Posterior cingulate gyrus (tissue), 11 donors: ENCODE results near the gene SCN2A.

Source experiments
- DNase-seq, 10 donors: peaks; one replicate each; pipeline versions ENCODE4 v3.0.0 to v3.0.0-alpha.2; 2020 to 2021; ENCODE audit warnings: mixed read lengths in 3 of 10
- intact Hi-C: fragments of 100-400 bp; cut with DNase I; formaldehyde crosslinking; loops from one replicate; pipeline ENCODE4 v1.15.1; 2023

The SCN2A gene

GRCh38 chr2:165407466-165407865 is 168.3 kb downstream of the SCN2A start:
- no peak for DNase-seq
- intact Hi-C loops: loop anchor here (10.0 kb wide), 2 partner anchors 57 to 147 kb away; partner anchors contain the start of gene CSRNP3

- intact Hi-C loops: loop anchor here (10.0 kb wide), 2 partner anchors 57 to 147 kb away; partner anchors contain the start of gene CSRNP3
- DNase-seq: no peak
These were observed 169.0 kb downstream of the SCN2A start for GRCh38 chr2:165408186-165408585.

GRCh38 chr2:165410276-165410675 is 171.1 kb downstream of the SCN2A start:
- no peak for DNase-seq
- intact Hi-C loops: no loop called here

GRCh38 chr2:165414187-165414586 is 175.0 kb downstream of the SCN2A start:
- intact Hi-C loops: no loop called here
- no peak for DNase-seq

- intact Hi-C loops: no loop called here
- DNase-seq: no peak
These were observed 177.8 kb downstream of the SCN2A start for GRCh38 chr2:165417009-165417408.

- intact Hi-C loops: no loop called here
- no peak for DNase-seq
These were observed 181.0 kb downstream of the SCN2A start for GRCh38 chr2:165420231-165420630.

GRCh38 chr2:165423081-165423480 is 183.9 kb downstream of the SCN2A start:
- intact Hi-C loops: no loop called here
- DNase-seq: no peak

- no peak for DNase-seq
- intact Hi-C loops: no loop called here
These were observed 186.3 kb downstream of the SCN2A start for GRCh38 chr2:165425556-165425955.

- peak in 2 of 10 donors; percentile 40 to 52 for DNase-seq
- intact Hi-C loops: no loop called here
These were observed 188.5 kb downstream of the SCN2A start for GRCh38 chr2:165427686-165428085.

- no peak for DNase-seq
- intact Hi-C loops: no loop called here
These were observed 189.7 kb downstream of the SCN2A start for GRCh38 chr2:165428926-165429325.

- intact Hi-C loops: no loop called here
- no peak for DNase-seq
These were observed 191.8 kb downstream of the SCN2A start for GRCh38 chr2:165431014-165431413.

GRCh38 chr2:165432234-165432966 is 193.2 kb downstream of the SCN2A start:
- DNase-seq: no peak

GRCh38 chr2:165434865-165435496 is 195.8 kb downstream of the SCN2A start:
- no peak for DNase-seq
- intact Hi-C loops: no loop called here

More at GRCh38 chr2:165432234-165432966, 193.2 kb downstream of the SCN2A start:
- intact Hi-C loops: no loop called here

GRCh38 chr2:165435611-165436010 is 196.4 kb downstream of the SCN2A start:
- no peak for DNase-seq
- intact Hi-C loops: no loop called here

GRCh38 chr2:165436559-165436958 is 197.3 kb downstream of the SCN2A start:
- intact Hi-C loops: no loop called here
- DNase-seq: no peak

- DNase-seq: no peak
- intact Hi-C loops: no loop called here
These were observed 201.2 kb downstream of the SCN2A start for GRCh38 chr2:165440367-165440766.
